ENCODE results near the gene HORMAD1.
"Not testable (repeated sequence)": the region's sequence is repeated elsewhere in the genome, so short reads cannot be mapped to it uniquely, and the experiment has no call there.

HORMAD1 gene

GRCh38 chr1:150720703-150721102 is at the start of gene HORMAD1:
Gene HORMAD1 (minus strand): TSS chr1:150720895. CDS start chr1:150719505, 1,390 bp downstream.
- no peak for DNase-seq

- not testable (repeated sequence) for DNase-seq
These were observed 47.0 kb upstream of the HORMAD1 start for GRCh38 chr1:150767704-150768103.

DNA sequence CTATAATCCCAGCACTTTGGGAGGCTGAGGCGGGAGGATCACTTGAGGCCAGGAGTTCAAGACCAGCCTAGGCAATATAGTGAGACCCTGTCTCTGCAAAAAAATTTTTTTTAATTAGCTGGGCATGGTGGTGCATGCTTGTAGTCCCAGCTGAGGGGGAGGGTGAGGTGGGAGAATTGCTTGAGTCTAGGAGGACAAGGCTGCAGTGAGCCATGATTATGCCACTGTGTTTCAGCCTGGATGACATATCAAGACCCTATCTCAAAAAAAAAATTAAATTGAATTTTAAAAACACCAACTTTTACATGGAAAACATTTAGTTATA is 45.2 kb upstream of the HORMAD1 start:
- not testable (repeated sequence) for DNase-seq

GRCh38 chr1:150765296-150765976 is 44.7 kb upstream of the HORMAD1 start, which contains the start of gene CTSS:
Gene CTSS (minus strand): TSS chr1:150765778. CDS start chr1:150764763, 1,015 bp downstream.
- peak; percentile 73 for DNase-seq

DNA sequence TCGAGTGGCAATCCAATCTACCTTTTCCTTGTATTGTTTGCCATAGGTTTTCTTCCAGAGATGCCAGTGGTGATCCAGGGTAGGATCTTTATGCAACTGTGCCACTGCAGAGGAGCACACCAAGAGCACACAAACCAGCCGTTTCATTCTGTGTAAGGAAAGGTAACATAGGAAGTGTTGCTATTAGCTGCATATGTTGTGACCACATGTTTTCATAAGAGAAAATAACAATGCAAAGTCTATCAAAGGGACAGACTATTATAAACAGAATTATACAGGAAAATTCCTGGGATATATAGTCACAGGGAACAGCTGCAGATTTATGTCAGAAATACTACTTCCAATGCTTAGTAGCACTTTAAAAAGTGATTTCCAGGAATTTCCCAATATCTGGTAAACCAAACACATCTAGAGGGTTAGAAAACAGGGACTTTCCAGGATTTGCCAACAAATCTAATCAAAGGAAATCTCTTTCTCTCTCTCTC is 44.0 kb upstream of the HORMAD1 start:
- DNase-seq = no peak

DNA sequence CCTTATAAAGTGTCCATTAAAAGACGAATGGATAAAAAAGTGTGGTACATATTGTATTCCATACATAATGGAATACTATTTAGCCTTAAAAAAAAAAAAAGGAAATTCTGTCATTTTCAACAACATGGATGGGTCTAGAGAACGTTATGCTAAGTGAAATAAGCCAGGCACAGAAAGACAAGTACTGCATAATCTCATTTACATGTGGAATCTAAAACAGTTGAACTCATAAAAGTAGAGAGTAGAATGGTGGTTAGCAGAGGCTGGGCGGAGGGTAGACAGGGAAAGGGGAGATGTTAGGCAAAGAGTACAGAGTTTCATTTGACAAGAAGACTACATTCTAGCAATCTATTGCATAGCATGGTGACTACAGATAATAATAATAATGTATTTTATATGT is 42.3 kb upstream of the HORMAD1 start:
- no peak for DNase-seq

DNA sequence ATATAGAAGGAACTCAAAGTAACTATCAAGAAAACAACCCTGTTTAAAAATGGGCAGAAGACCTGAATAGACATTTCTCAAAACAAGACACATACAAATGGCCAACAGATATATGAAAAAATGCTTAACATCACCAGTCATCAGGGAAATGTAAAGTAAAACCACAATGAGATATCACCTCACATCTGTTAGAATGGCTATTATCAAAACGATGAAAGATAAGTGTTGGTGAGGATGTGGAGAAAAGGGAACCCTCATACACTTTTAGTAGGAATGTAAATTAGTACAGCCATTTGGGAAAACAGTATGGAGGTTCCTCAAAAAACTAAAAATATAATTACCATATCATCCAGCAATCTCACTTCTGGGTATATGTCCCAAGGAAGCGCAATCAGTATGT is 41.9 kb upstream of the HORMAD1 start:
- DNase-seq = no peak

DNA sequence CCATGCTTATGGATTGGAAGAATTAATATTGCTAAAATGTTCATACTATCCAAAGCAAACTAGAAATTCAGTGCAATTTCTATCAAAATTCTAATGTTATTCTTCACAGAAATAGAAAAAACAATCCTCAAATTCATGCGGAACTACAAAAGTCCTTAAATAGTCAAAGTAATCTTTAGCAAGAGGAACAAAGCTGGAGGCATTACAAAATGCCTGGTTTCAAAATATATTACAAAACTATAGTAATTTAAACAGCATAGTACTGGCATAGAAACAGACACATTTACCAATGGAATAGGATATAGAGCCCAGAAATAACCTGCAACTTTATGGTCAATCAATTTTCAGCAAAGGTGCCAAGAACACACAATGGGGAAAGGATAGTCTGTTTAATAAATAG is 41.1 kb upstream of the HORMAD1 start:
- DNase-seq = no peak

DNA sequence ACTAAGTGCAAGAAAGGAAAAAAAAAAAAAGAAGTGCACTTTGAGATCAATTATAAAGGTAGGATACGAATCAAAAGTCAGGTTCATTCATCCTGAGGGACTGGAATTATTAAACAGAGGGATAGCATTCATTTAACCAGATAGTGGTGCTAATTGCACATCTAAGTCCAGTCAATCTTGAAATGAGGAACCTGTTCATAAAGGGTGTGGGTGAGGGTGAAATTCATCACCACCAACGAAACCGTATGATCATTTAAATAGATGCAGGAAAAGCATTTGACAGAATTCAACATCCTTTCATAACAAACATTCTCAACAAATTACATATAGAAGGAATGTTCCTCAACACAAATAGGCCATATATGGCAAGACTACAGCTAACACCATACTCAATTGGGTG is 39.3 kb upstream of the HORMAD1 start:
- DNase-seq = no peak

- DNase-seq = no peak
These were observed 32.7 kb upstream of the HORMAD1 start for GRCh38 chr1:150753416-150753815.

GRCh38 chr1:150751443-150751842 is 30.7 kb upstream of the HORMAD1 start:
- no peak for DNase-seq

- DNase-seq = no peak
These were observed 29.1 kb upstream of the HORMAD1 start for GRCh38 chr1:150749720-150750311.

GRCh38 chr1:150748878-150749719 is 28.4 kb upstream of the HORMAD1 start:
- no peak for DNase-seq

GRCh38 chr1:150730130-150730721 is 9.5 kb upstream of the HORMAD1 start:
- DNase-seq = no peak

- no peak for DNase-seq
These were observed 3.6 kb upstream of the HORMAD1 start for GRCh38 chr1:150724336-150724735.

DNA sequence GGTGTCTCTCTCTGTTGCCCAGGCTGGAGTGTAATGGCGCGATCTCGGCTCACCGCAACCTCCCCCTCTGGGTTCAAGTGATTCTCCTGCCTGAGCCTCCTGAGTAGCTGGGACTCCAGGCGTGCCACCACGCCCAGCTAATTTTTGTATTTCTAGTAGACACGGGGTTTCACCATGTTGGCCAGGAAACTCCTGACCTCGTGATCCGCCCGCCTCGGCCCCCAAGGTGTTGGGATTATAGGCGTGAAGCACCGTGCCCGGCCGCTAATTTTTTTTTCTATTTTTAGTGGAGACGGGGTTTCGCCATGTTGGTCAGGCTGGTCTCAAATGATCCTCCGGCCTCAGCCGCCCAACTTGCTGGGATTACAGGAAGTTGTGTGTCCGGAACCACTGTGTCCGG is 597 bp downstream of the HORMAD1 start:
- no peak for DNase-seq

DNA sequence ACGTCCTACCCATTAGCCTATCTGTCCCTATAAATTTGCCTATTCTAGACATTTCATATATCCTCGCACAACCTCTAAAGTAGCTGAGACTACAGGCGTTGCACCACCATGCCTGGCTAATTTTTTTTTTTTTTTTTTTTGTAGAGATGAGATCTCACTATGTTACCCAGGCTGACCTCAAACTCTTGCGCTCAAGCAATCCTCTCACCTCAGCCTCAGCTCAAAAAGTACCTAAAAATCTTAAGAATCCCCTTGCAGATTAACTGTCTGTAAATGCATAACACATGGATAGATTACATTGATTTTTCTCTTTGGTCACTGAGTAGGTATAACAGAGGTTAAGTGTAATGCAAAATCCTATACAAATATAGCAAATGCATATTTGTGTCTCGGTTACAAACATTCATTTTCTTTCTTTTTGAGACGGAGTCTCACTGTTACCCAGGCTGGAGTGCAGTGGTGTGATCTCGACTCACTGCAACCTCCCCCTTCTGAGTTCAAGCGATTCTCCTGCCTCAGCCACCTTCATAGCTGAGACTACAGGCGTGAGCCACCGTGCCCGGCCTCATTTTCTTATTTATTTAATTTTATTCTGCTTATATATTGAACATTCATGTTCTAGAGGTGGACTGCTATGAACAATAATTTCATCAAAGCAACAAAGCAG is 2.3 kb downstream of the HORMAD1 start:
- no peak for DNase-seq

DNA sequence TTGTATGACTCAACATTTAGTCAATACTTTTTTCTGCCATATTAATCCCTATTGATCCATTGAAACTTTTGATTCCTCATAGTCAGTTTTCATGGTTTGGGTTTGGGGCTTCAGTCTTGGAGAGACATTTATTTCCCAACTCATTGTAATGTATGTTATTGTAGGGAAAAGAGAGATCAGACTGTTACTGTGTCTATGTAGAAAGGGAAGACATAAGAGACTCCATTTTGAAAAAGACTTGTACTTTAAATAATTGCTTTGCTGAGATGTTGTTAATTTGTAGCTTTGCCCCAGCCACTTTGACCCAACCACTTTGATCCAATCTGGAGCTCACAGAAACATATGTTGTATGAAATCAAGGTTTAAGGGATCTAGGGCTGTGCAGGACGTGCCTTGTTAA is 11.7 kb downstream of the HORMAD1 start:
- not testable (repeated sequence) for DNase-seq

DNA sequence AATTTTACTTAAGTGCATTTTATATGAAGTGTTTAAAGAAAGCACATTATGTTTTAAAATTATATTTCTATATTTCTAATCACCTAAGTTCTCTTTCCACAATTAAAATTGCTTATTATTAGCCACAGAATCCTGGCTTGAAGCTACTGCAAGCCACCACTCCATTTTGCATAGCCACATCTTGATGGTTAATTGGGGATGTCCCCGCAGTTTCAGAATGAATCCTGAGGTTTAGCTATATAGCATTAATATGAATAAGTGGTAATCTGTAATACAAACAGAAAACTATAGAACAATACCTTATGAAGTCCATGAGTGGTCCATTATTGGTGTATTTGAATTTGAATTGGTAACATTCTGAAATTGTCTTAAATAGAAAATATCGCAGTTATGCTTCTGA is 12.1 kb downstream of the HORMAD1 start:
- no peak for DNase-seq

- DNase-seq = no peak
These were observed 14.6 kb downstream of the HORMAD1 start for GRCh38 chr1:150706091-150706490.

DNA sequence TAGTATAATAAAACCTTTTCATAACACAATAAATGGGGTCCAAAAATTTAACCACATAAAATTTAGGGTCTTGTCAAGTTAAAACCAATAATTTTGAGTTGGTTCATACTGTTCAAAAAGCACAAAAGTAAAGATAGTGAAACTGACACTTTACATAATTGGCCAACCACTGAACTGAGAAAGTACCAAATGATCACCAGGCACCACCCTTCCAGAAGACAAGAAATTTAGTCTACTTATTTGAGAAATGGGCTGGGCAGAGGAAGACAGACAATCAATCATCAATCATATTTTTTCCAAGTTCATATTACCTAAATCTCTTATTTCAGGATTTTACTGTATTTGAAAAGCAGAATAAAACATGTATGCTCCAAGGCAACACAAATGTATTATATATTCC is 17.3 kb downstream of the HORMAD1 start:
- DNase-seq = no peak

DNA sequence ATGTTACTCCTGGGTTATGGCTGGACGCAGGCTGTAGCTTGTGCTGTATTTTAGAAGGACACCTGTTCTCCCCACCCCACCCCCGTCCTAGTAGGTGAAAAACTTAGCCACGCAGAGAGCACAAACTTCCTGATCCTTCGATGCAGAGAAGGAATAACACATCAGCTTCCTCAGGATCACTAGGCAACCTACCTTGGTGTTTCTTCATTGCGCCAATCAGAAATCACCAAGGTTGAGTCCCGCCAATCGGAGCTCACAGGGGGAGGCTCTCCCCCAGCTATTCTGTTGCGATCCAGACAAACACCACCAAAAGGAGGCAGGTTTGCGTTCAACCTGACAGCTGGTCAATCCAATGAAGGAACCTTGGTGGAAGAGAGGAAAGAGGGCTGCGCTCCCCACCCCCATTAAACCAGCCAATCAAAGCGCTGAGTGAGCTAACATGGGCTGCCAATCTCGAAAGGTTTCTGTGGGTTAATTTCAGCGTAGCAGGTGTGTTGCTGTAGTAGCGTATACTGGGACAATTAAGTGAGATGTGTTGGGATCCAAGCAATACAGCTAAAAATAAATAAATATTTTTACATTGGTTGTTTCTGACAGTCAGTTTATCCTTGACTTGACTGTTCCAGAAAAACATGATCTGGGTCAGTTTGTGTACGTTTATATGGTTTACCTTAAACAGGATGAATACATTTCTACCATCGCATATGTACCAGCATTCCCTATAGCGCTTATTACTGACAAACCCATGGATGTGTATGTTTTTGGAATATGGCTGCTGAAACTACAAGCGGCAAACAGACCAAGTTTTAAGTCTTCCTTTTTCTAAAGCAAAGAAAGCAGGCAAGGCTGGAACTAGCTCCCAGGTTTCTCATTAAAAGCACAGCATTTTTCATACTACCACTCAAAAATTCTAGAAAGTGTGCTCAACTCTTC is 23.4 kb downstream of the HORMAD1 start, which contains the start of gene GOLPH3L:
Gene GOLPH3L (minus strand): TSS at position 160 of the 933 bp plus-strand sequence. CDS start 2,316 bp downstream, outside the sequence.
- peak; percentile 99 for DNase-seq

All from DMS79 (cell line).